CD4-positive, alpha-beta memory T cell (primary cell): ENCODE data around the gene AMZ1. TPM values are rescaled to one million over a fixed set of nuclear protein-coding genes. Genes with fewer than 3 reads are reported as not detected.

Source experiments
- CTCF ChIA-PET: fragments of 350-600 bp; sonication (Branson Sonifier 250); formaldehyde crosslinking; loops from one replicate; lab custom pipeline; 2021; ENCODE audit warnings: inconsistent platforms; ENCODE audit not compliant: partially characterized antibody; lab: Charles Lee
- POLR2A ChIA-PET: fragments of 350-600 bp; sonication (Branson Sonifier 250); formaldehyde crosslinking; loops from one replicate; lab custom pipeline; 2021; ENCODE audit not compliant: partially characterized antibody; lab: Charles Lee
- DNase-seq, 5 donors: peaks; one replicate each; pipeline versions ENCODE4 v3.0.0 to v3.0.0-alpha.2; 2020 to 2022; ENCODE audit warnings: mixed read lengths in 1 of 5
- H3K27ac ChIP-seq: one replicate; pipeline ENCODE4 v1.7.0; 2013; ENCODE audit warnings: low read depth, low read length
- H3K27me3 ChIP-seq: 2 replicates; pipeline ENCODE4 v1.7.0; 2013; ENCODE audit warnings: mild to moderate bottlenecking, low read length, moderate library complexity; ENCODE audit not compliant: insufficient read depth
- H3K36me3 ChIP-seq: 2 replicates; pipeline ENCODE4 v1.7.0; 2013; ENCODE audit warnings: mild to moderate bottlenecking, low read length, moderate library complexity; ENCODE audit not compliant: insufficient read depth
- H3K4me1 ChIP-seq: 2 replicates; pipeline ENCODE4 v1.7.0; 2013; ENCODE audit warnings: mild to moderate bottlenecking, low read length, moderate library complexity; ENCODE audit not compliant: insufficient read depth
- H3K4me3 ChIP-seq, 2 donors: one replicate each; pipeline ENCODE4 v1.7.0; 2013; ENCODE audit warnings: low read length in 2 of 2, mild to moderate bottlenecking in 1 of 2
- H3K9me3 ChIP-seq, 2 donors: one replicate each; pipeline ENCODE4 v1.7.0; 2013; ENCODE audit warnings: low read length in 2 of 2, control low read depth in 1 of 2; ENCODE audit not compliant: control insufficient read depth in 1 of 2
- H3K27ac Mint-ChIP-seq, 7 donors: one replicate each; pipeline ENCODE4 v1.8.0; 2020 to 2021; ENCODE audit warnings: mixed read lengths in 7 of 7, mild to moderate bottlenecking in 6 of 7, inconsistent platforms in 3 of 7, moderate library complexity in 3 of 7
- H3K27me3 Mint-ChIP-seq, 2 donors: one replicate each; pipeline ENCODE4 v1.8.0; 2020 to 2021; ENCODE audit warnings: mixed read lengths in 2 of 2
- H3K36me3 Mint-ChIP-seq, 2 donors: one replicate each; pipeline ENCODE4 v1.8.0; 2020 to 2021; ENCODE audit warnings: mixed read lengths in 2 of 2, inconsistent platforms in 1 of 2, mild to moderate bottlenecking in 1 of 2
- H3K4me1 Mint-ChIP-seq, 4 donors: one replicate each; pipeline ENCODE4 v1.8.0; 2020 to 2021; ENCODE audit warnings: mixed read lengths in 4 of 4, mild to moderate bottlenecking in 1 of 4
- H3K4me3 Mint-ChIP-seq, 8 donors: one replicate each; pipeline ENCODE4 v1.8.0; 2020 to 2021; ENCODE audit warnings: mixed read lengths in 8 of 8, mild to moderate bottlenecking in 7 of 8, moderate library complexity in 6 of 8, inconsistent platforms in 3 of 8
- H3K9me3 Mint-ChIP-seq, 8 donors: one replicate each; pipeline ENCODE4 v1.8.0; 2020 to 2021; ENCODE audit warnings: mixed read lengths in 8 of 8, mild to moderate bottlenecking in 5 of 8, inconsistent platforms in 3 of 8, moderate library complexity in 1 of 8
- intact Hi-C: fragments of 100-400 bp; cut with micrococcal nuclease; formaldehyde crosslinking; loops from one replicate; pipeline ENCODE4 v1.15.1; 2023
- polyA plus RNA-seq, 2 donors: library from polyadenylated mRNA; unstranded; fragments of 300-500 nt; fragmentation: Illumina TruSeq; gene quantifications; one replicate each; pipeline ENCODE4 v1.2.3, GENCODE V29; 2021
- total RNA-seq, 2 experiments: library from RNA; stranded (reverse); gene quantifications; one replicate each; pipeline ENCODE4 v1.2.3, GENCODE V29; 2021

Gene AMZ1
- total and polyA plus RNA-seq, 4 experiments from 2014 or later, result 0.15 to 2.0 (median 1.6) TPM; not detected in 1

DNA sequence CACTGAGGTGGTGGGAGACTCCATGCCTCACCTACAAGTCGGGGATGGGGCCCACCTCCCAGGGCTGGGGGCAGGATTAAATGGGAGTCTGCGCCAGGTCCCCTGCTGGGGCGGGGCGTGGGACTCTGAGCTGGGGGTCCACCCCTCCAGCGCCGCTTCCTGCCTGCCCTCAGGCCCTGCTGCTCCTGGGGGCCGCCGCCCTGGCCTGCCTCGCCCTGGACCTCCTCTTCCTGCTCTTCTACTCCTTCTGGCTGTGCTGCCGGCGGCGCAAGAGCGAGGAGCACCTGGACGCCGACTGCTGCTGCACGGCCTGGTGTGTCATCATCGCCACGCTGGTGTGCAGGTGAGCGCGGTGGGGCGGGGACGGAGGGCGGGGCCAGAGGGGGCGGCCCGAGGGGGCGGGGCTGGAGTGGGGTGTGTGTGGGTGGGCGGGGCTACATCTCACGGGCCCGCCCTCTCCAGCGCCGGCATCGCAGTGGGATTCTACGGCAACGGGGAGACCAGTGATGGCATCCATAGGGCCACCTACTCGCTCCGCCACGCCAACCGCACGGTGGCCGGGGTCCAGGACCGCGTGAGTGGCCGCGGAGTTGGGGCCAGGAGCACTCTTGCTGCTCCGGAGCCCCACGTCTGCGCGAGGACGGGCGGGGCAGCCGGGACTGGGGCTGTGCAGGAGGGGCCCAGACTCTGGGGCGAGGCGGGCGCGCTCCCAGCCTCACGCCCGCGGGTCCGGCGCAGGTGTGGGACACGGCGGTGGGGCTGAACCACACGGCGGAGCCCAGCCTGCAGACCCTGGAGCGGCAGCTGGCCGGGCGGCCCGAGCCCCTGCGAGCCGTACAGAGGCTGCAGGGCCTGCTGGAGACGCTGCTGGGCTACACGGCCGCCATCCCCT lies 41.1 kb upstream of the AMZ1 start:
- no peaks in the 10 kb centered on the region for H3K9me3 ChIP-seq
- DNase-seq, result peak in 1 of 5 donors; percentile 22
- Mint-ChIP-seq H3K36me3 (peaks cover 0 to 2% of the 10 kb centered on the region in 2 donors), H3K27ac (no peak overlapping the region), H3K4me1 (peaks cover 8 to 18% (median 11%) of the 10 kb centered on the region in 4 donors), H3K27me3 (no peaks in the 10 kb centered on the region), H3K9me3 (no peaks in the 10 kb centered on the region), H3K4me3 (no peak overlapping the region)
- POLR2A ChIA-PET, result no interaction called here
- peaks cover 14% of the 10 kb centered on the region for H3K4me1 ChIP-seq
- CTCF ChIA-PET, result interaction anchor here (1.6 kb wide), 1 partner anchor 63 kb away, joined by 3 read pairs; no protein-coding TSS in a partner anchor
- H3K36me3 ChIP-seq, result no peaks in the 10 kb centered on the region
- no peak overlapping the region for H3K4me3 ChIP-seq
- no peak overlapping the region for H3K27ac ChIP-seq
- intact Hi-C loops, result no loop called here
- H3K27me3 ChIP-seq, result no peaks in the 10 kb centered on the region

DNA sequence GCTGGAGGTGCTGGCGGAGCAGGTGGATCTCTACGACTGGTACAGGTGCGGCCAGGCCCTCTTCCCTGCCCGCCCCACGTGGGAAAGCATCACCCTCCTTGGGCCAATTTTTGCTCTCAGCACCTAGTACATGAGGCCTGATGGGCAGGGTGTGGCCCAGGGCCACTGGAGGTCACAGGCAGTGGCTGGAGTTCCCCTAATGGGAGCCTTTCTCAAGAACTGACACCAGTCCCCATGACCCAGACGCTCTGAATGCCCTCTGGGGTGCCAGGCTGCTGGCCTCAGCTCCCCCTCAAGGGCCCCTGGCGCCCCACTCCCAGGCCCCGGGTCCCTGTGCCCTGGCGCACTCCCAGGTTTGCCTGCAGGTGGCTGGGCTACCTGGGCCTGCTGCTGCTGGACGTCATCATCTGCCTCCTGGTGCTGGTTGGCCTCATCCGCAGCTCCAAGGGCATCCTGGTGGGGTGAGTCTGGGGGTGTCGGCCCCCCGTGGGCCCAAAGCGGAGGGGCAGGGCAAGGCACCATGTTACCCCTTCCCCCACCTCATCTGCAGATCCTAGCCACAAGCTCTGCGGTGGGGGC lies 40.3 kb upstream of the AMZ1 start:
- POLR2A ChIA-PET, result no interaction called here
- Mint-ChIP-seq H3K9me3 (no peaks in the 10 kb centered on the region), H3K4me3 (no peak overlapping the region), H3K27me3 (no peaks in the 10 kb centered on the region), H3K4me1 (peaks cover 8 to 18% (median 11%) of the 10 kb centered on the region in 4 donors), H3K27ac (no peak overlapping the region), H3K36me3 (peaks cover 0 to 2% of the 10 kb centered on the region in 2 donors)
- DNase-seq, result no peak
- H3K4me1 ChIP-seq, result peaks cover 14% of the 10 kb centered on the region
- H3K27me3 ChIP-seq, result no peaks in the 10 kb centered on the region
- no peaks in the 10 kb centered on the region for H3K36me3 ChIP-seq
- intact Hi-C loops, result no loop called here
- H3K9me3 ChIP-seq, result no peaks in the 10 kb centered on the region
- no peak overlapping the region for H3K4me3 ChIP-seq
- CTCF ChIA-PET, result interaction anchor here (1.5 to 1.6 kb wide), 2 partner anchors 23 to 63 kb away, joined by 3 read pairs; no protein-coding TSS in a partner anchor
- no peak overlapping the region for H3K27ac ChIP-seq

GRCh38 chr7:2649139-2649838 lies 38.7 kb upstream of the AMZ1 start:
- CTCF ChIA-PET, result interaction anchor here (1.0 to 1.5 kb wide), 2 partner anchors 21 to 37 kb away, joined by 3 read pairs; no protein-coding TSS in a partner anchor

GRCh38 chr7:2649991-2650390 lies 38.0 kb upstream of the AMZ1 start:
- Mint-ChIP-seq H3K4me3 (no peak overlapping the region), H3K27me3 (no peaks in the 10 kb centered on the region), H3K9me3 (no peaks in the 10 kb centered on the region), H3K36me3 (peaks cover 0 to under 1% of the 10 kb centered on the region in 2 donors), H3K4me1 (peaks cover 6 to 8% (median 7%) of the 10 kb centered on the region in 4 donors), H3K27ac (no peak overlapping the region)
- ChIA-PET CTCF (no interaction called here), POLR2A (no interaction called here)
- no peaks in the 10 kb centered on the region for H3K36me3 ChIP-seq
- no peak for DNase-seq
- intact Hi-C loops, result no loop called here
- H3K27ac ChIP-seq, result no peak overlapping the region
- no peaks in the 10 kb centered on the region for H3K27me3 ChIP-seq
- peaks cover 8% of the 10 kb centered on the region for H3K4me1 ChIP-seq
- no peaks in the 10 kb centered on the region for H3K9me3 ChIP-seq
- H3K4me3 ChIP-seq, result no peak overlapping the region

More at GRCh38 chr7:2649139-2649838, 38.7 kb upstream of the AMZ1 start:
- H3K4me1 Mint-ChIP-seq, result peaks cover 8 to 14% (median 10%) of the 10 kb centered on the region in 4 donors
- peaks cover 14% of the 10 kb centered on the region for H3K4me1 ChIP-seq
- H3K27me3 Mint-ChIP-seq, result no peaks in the 10 kb centered on the region
- H3K9me3 Mint-ChIP-seq, result no peaks in the 10 kb centered on the region
- intact Hi-C loops, result no loop called here
- H3K4me3 ChIP-seq, result no peak overlapping the region
- no peak overlapping the region for H3K4me3 Mint-ChIP-seq
- DNase-seq, result no peak
- H3K9me3 ChIP-seq, result no peaks in the 10 kb centered on the region
- H3K27me3 ChIP-seq, result no peaks in the 10 kb centered on the region
- no peaks in the 10 kb centered on the region for H3K36me3 ChIP-seq
- POLR2A ChIA-PET, result no interaction called here
- no peak overlapping the region for H3K27ac ChIP-seq
- no peak overlapping the region for H3K27ac Mint-ChIP-seq
- H3K36me3 Mint-ChIP-seq, result peaks cover 0 to 2% of the 10 kb centered on the region in 2 donors

DNA sequence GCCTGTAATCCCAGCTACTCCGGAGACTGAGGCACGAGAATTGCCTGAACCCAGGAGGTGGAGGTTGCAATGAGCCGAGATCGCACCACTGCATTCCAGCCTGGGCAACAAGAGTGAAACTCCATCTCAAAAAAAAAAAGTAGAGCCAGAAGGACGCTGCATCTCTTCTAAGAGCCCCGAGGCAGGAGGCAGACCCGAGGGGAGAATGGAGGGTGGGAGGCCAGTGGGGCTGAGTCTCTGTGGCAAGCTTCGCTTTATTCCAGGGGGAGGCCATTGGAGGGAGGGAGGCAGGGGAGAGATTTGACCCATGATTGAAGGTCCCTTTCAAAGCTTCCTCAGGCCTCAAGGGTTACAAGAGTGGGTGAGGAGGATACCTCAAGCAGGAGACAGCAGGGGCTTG lies 37.6 kb upstream of the AMZ1 start:
- Mint-ChIP-seq H3K9me3 (no peaks in the 10 kb centered on the region), H3K4me3 (no peak overlapping the region), H3K27ac (no peak overlapping the region), H3K36me3 (no peaks in the 10 kb centered on the region), H3K27me3 (no peaks in the 10 kb centered on the region), H3K4me1 (peaks cover 2 to 3% (median 3%) of the 10 kb centered on the region in 4 donors)
- H3K4me3 ChIP-seq, result no peak overlapping the region
- POLR2A ChIA-PET, result no interaction called here
- H3K36me3 ChIP-seq, result no peaks in the 10 kb centered on the region
- H3K27ac ChIP-seq, result no peak overlapping the region
- no peaks in the 10 kb centered on the region for H3K27me3 ChIP-seq
- peaks cover 4% of the 10 kb centered on the region for H3K4me1 ChIP-seq
- no peaks in the 10 kb centered on the region for H3K9me3 ChIP-seq
- CTCF ChIA-PET, result no interaction called here
- no peak for DNase-seq
- intact Hi-C loops, result no loop called here

DNA sequence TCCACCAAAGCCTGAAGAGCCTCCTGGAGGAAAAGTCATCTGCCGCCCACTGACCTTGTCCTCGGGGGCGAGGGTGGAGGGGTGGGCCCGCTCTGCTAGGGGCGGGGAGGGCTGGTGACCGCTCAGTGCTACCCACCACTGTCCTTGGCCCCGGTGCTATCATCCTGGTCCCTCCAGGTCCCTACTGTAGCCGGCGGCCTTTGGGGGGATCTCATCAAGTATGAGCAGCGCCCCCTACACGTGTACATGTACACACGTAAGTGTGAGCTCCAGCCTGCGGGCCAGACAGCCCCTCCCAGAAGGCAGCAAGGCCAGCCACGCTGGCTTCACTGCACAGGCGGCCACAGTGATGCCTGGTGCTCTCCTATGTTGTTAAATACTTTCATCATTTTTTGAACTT lies 36.7 kb upstream of the AMZ1 start:
- Mint-ChIP-seq H3K4me3 (no peak overlapping the region), H3K36me3 (no peaks in the 10 kb centered on the region), H3K9me3 (no peaks in the 10 kb centered on the region), H3K4me1 (no peaks in the 10 kb centered on the region), H3K27me3 (no peaks in the 10 kb centered on the region), H3K27ac (no peak overlapping the region)
- H3K36me3 ChIP-seq, result no peaks in the 10 kb centered on the region
- ChIA-PET POLR2A (no interaction called here), CTCF (no interaction called here)
- H3K4me1 ChIP-seq, result no peaks in the 10 kb centered on the region
- no peaks in the 10 kb centered on the region for H3K9me3 ChIP-seq
- no peak for DNase-seq
- H3K27me3 ChIP-seq, result no peaks in the 10 kb centered on the region
- intact Hi-C loops, result no loop called here
- no peak overlapping the region for H3K4me3 ChIP-seq
- H3K27ac ChIP-seq, result no peak overlapping the region
